HEK293 (cell line): ENCODE results near the gene NCOA3.

Experiments
- CTCF ChIA-PET: fragments of 350-600 bp; formaldehyde crosslinking; extraction: SDS; loops from one replicate; lab custom pipeline; 2021; ENCODE audit warnings: antibody characterized with exemption; lab: Yijun Ruan, JAX
- POLR2A ChIA-PET: fragments of 300-600 bp; formaldehyde crosslinking; extraction: SDS; loops from one replicate; lab custom pipeline; 2020; ENCODE audit warnings: antibody characterized with exemption, inconsistent platforms; lab: Yijun Ruan, JAX
- H3K27ac ChIP-seq: fragments of 200-500 bp; sonication (Bioruptor generic); 2 replicates; pipeline ENCODE4 v1.5.1; 2014; ENCODE audit warnings: low read depth, low read length, control low read depth, inconsistent platforms; ENCODE audit errors: extremely low read depth
- H3K36me3 ChIP-seq, 2 experiments: fragments of 200-500 bp in 1 of 2; sonication (Bioruptor generic) in 1 of 2; 1 replicate in 1 of 2; 2 replicates in 1 of 2; pipeline ENCODE4 v1.5.1; 2014 to 2017; ENCODE audit warnings: inconsistent platforms in 2 of 2, low read length in 2 of 2; ENCODE audit not compliant: control insufficient read depth in 2 of 2, insufficient read depth in 1 of 2
- H3K4me1 ChIP-seq: fragments of 200-500 bp; sonication (Bioruptor generic); 2 replicates; pipeline ENCODE4 v1.5.1; 2014; ENCODE audit warnings: mild to moderate bottlenecking, low read length, inconsistent platforms; ENCODE audit not compliant: control insufficient read depth, insufficient read depth
- H3K4me3 ChIP-seq: 2 replicates; pipeline ENCODE4 v1.5.1; 2011; ENCODE audit warnings: low read depth, mild to moderate bottlenecking, control low read depth, low read length, moderate library complexity
- H3K9me3 ChIP-seq: fragments of 200-500 bp; sonication (Bioruptor generic); 2 replicates; pipeline ENCODE4 v1.5.1; 2014; ENCODE audit warnings: low read depth, low read length, inconsistent platforms; ENCODE audit not compliant: control insufficient read depth, insufficient read depth
- INSM2 ChIP-seq: fragments of 450-650 bp; formaldehyde crosslinking; IDR thresholded peaks from 2 replicates; pipeline ENCODE4 v1.5.1; 2016; ENCODE audit warnings: missing biosample characterization, missing genetic modification characterization
- PRDM6 ChIP-seq: fragments of 450-650 bp; formaldehyde crosslinking; IDR thresholded peaks from 2 replicates; pipeline ENCODE4 v1.5.1; 2017; ENCODE audit warnings: missing biosample characterization, missing genetic modification characterization
- ZBTB1 ChIP-seq: fragments of 450-650 bp; formaldehyde crosslinking; IDR thresholded peaks from 2 replicates; pipeline ENCODE4 v1.5.1; 2016; ENCODE audit warnings: missing biosample characterization, missing genetic modification characterization
- ZBTB26 ChIP-seq: fragments of 450-650 bp; formaldehyde crosslinking; optimal IDR thresholded peaks from 2 replicates; pipeline ENCODE3; 2016; ENCODE audit warnings: missing biosample characterization, mild to moderate bottlenecking, missing genetic modification characterization
- ZNF112 ChIP-seq: fragments of 450-650 bp; formaldehyde crosslinking; IDR thresholded peaks from 2 replicates; pipeline ENCODE4 v1.5.0; 2017; ENCODE audit warnings: missing biosample characterization, missing genetic modification characterization
- ZNF114 ChIP-seq: fragments of 450-650 bp; formaldehyde crosslinking; IDR thresholded peaks from 2 replicates; pipeline ENCODE4 v1.5.0; 2017; ENCODE audit warnings: missing biosample characterization, missing genetic modification characterization
- ZNF184 ChIP-seq: fragments of 450-650 bp; IDR thresholded peaks from 2 replicates; pipeline ENCODE4 v1.5.1; 2018; ENCODE audit warnings: missing biosample characterization, mild to moderate bottlenecking, missing genetic modification characterization
- ZNF239 ChIP-seq: fragments of 450-650 bp; formaldehyde crosslinking; IDR thresholded peaks from 2 replicates; pipeline ENCODE4 v1.5.1; 2016; ENCODE audit warnings: missing biosample characterization, missing genetic modification characterization
- ZNF324 ChIP-seq: fragments of 450-650 bp; formaldehyde crosslinking; IDR thresholded peaks from 2 replicates; pipeline ENCODE4 v1.5.1; 2016; ENCODE audit warnings: missing biosample characterization, missing genetic modification characterization
- ZNF341 ChIP-seq: fragments of 450-650 bp; formaldehyde crosslinking; IDR thresholded peaks from 2 replicates; pipeline ENCODE4; 2016; ENCODE audit warnings: low read depth, missing biosample characterization, missing genetic modification characterization
- ZNF354C ChIP-seq: fragments of 450-650 bp; formaldehyde crosslinking; IDR thresholded peaks from 2 replicates; pipeline ENCODE4 v1.5.1; 2016; ENCODE audit warnings: missing biosample characterization, missing genetic modification characterization, low read depth, borderline replicate concordance
- ZNF555 ChIP-seq: fragments of 450-650 bp; formaldehyde crosslinking; conservative IDR thresholded peaks from 2 replicates; pipeline ENCODE4 v1.5.1; 2017; ENCODE audit warnings: missing biosample characterization, mild to moderate bottlenecking, missing genetic modification characterization, inconsistent platforms
- ZNF658 ChIP-seq: fragments of 450-650 bp; formaldehyde crosslinking; IDR thresholded peaks from 2 replicates; pipeline ENCODE4; 2016; ENCODE audit warnings: missing biosample characterization, missing genetic modification characterization
- ZNF785 ChIP-seq: fragments of 450-650 bp; formaldehyde crosslinking; IDR thresholded peaks from 2 replicates; pipeline ENCODE4 v1.5.1; 2016; ENCODE audit warnings: missing biosample characterization, missing genetic modification characterization

The NCOA3 gene

GRCh38 chr20:47706345-47706744, 204.7 kb downstream of the NCOA3 start:
- no peak overlapping the region for H3K27ac ChIP-seq
- no peak overlapping the region for H3K4me3 ChIP-seq

More at GRCh38 chr20:47706345-47706744, 204.7 kb downstream of the NCOA3 start:
- ChIA-PET POLR2A (no interaction called here), CTCF (interaction anchor here (0.5 kb wide), 1 partner anchor 19 kb away, joined by 3 read pairs; no protein-coding TSS in a partner anchor)
- Histone ChIP-seq H3K36me3 (peaks cover 0 to 6% of the 10 kb centered on the region in 2 experiments; a peak in 2 of 3 replicates), H3K4me1 (no peaks in the 10 kb centered on the region), H3K9me3 (no peaks in the 10 kb centered on the region)
- TF ChIP-seq ZNF184 (tag by site-specific recombination) (no peak), ZNF239 (tag by site-specific recombination) (no peak), ZNF341 (tag by site-specific recombination) (no peak), ZNF785 (tag by site-specific recombination) (no peak), PRDM6 (tag by site-specific recombination) (no peak), ZNF555 (no peak), ZNF112 (tag by site-specific recombination) (no peak), ZNF658 (no peak), INSM2 (tag by site-specific recombination) (no peak), ZBTB1 (tag by site-specific recombination) (no peak), ZNF354C (tag by site-specific recombination) (no peak), ZBTB26 (tag by site-specific recombination) (no peak), ZNF324 (tag by site-specific recombination) (no peak), ZNF114 (tag by site-specific recombination) (no peak)
